Measurements from ENCODE around the gene RFFL.

The RFFL gene

DNA sequence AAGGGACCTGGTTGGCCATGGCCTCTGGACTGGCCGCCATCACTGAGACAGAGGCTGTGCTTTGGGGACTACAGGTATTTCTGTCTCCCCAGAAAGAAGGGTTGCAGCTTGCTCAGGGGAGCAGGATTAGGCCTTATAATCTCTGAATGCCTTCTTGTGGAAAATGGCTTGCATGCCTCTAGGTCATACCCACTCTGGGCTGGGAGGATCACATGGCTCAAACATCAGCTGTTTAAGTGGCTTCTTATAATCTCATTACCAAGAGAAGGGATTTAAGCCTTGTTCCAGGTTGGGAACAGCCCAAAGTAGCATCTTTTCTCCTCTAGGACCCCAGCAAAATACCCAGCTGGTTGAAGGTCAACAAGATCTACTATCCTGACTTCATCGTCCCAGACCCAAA, 64.1 kb downstream of the RFFL start:
- H3K4me3 ChIP-seq (replicated peaks; ENCODE audit: low read depth, low read length), result no peak overlapping the region
- TF ChIP-seq, protein P1, sequence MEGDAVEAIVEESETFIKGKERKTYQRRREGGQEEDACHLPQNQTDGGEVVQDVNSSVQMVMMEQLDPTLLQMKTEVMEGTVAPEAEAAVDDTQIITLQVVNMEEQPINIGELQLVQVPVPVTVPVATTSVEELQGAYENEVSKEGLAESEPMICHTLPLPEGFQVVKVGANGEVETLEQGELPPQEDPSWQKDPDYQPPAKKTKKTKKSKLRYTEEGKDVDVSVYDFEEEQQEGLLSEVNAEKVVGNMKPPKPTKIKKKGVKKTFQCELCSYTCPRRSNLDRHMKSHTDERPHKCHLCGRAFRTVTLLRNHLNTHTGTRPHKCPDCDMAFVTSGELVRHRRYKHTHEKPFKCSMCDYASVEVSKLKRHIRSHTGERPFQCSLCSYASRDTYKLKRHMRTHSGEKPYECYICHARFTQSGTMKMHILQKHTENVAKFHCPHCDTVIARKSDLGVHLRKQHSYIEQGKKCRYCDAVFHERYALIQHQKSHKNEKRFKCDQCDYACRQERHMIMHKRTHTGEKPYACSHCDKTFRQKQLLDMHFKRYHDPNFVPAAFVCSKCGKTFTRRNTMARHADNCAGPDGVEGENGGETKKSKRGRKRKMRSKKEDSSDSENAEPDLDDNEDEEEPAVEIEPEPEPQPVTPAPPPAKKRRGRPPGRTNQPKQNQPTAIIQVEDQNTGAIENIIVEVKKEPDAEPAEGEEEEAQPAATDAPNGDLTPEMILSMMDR (IDR thresholded peaks at IDR 0.05; ENCODE audit: low read length, missing control alignments), result no peak
- no peak for DNase-seq (ENCODE audit: low read depth)

DNA sequence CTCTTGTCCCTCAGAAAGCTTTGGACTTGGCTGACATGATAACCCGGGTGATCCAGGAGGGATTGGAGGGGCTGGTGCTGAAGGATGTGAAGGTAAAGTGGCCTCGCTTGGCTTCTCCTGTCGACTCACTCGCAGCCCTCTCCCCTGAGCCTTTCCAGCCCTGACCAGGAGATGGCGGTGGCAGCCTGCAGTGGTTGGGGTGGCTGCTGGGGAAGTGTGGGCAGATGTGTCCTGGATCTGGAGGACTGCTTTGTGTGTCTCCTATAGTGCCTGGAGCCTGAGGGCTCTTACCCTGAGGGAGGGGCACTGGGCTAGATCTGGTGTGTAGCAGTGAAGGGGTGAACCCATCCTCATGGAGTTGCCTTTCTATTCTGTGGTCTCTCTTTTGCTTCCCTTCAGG, 65.3 kb downstream of the RFFL start:
- H3K4me3 ChIP-seq (replicated peaks; ENCODE audit: low read depth, low read length), result no peak overlapping the region
- peak; percentile 79 for DNase-seq (ENCODE audit: low read depth)
- TF ChIP-seq, protein P1 (IDR thresholded peaks at IDR 0.05; ENCODE audit: low read length, missing control alignments), result peak; percentile 90

DNA sequence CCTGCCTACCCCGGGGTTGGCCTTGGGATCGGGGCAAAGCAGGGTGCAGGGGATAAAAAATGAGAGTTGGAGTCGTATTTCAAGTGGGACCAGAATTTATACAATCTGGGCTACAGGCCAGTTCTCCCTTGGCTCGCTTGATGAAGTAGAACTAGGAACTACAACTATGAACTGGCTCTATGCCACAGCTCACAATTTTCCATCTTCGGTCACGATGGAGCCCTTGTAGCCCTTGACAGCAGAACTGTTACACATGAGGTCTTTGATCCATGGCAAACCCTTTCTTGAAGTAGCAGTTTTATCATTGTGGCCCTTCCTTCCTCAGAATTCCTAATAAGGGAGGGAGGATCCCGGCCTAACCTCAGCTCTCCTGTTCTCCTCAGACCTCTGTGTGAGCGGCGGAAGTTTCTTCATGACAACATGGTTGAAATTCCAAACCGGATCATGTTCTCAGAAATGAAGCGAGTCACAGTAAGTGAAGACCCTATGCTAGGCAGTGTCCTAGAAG, 66.1 kb downstream of the RFFL start:
- TF ChIP-seq, protein P1 (IDR thresholded peaks at IDR 0.05; ENCODE audit: low read length, missing control alignments), result no peak
- DNase-seq (ENCODE audit: low read depth), result peak; percentile 91
- H3K4me3 ChIP-seq (replicated peaks; ENCODE audit: low read depth, low read length), result no peak overlapping the region

DNA sequence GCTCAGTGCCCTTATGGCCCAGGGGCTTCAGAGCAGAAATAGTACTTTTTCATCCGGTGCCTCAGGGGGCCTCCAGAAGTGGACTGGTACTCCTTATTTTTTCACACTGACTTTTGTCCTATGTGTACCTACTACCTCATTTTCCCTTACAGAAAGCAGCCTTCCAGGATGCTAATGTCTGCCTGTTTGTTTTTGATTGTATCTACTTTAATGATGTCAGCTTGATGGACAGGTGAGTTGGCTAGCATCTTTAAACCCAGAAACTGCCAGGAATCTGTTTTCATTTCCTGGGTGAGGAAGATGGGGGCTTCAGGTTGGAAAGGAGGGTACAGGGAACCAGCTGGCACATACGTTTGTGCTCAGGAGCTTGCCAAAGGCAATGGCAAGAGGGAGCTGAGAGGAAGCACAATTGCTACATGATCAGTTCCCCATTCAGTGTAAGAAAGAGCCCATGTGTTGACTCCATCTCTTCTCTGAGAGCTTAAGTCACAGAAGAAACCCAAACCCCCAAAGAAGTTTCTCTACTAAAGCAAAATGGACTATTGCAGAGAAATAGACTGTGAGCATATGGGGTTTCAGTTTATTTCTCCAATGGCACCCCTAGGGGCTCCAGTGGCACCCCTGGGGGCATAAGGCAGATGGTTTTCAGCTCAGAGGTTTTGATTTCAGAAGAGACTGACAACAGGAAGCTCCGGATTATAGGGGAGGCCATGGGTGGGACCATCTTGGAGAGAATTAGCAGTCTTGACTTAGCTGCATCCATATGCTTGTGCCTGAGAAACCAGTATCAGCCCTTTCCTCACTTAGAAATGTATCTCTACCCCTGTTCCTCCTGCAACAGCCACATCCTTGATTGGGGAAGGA, 66.9 kb downstream of the RFFL start:
- H3K4me3 ChIP-seq (replicated peaks; ENCODE audit: low read depth, low read length), result no peak overlapping the region
- no peak for DNase-seq (ENCODE audit: low read depth)
- TF ChIP-seq, protein P1 (IDR thresholded peaks at IDR 0.05; ENCODE audit: low read length, missing control alignments), result no peak

DNA sequence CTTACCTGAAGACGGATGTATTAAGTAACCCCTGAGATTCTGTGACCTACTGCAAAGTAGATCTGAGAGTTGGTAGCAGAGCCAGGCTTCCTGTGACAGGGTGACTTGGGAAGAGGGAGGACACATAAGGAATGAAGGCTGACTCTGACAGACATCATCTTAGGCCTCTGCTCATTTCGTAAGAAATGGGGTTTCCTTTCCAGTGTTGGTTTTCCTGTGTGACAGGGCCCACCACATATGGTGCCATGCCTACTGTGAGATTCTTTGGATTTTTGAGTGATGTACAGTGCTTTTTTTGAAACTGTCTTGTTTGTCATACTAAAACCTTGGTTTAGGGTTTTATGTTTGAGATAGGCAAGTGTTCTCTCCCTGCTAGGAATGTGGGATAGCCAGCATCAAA, 70.5 kb downstream of the RFFL start:
- TF ChIP-seq, protein P1 (IDR thresholded peaks at IDR 0.05; ENCODE audit: low read length, missing control alignments), result no peak
- no peak for DNase-seq (ENCODE audit: low read depth)
- H3K4me3 ChIP-seq (replicated peaks; ENCODE audit: low read depth, low read length), result no peak overlapping the region

DNA sequence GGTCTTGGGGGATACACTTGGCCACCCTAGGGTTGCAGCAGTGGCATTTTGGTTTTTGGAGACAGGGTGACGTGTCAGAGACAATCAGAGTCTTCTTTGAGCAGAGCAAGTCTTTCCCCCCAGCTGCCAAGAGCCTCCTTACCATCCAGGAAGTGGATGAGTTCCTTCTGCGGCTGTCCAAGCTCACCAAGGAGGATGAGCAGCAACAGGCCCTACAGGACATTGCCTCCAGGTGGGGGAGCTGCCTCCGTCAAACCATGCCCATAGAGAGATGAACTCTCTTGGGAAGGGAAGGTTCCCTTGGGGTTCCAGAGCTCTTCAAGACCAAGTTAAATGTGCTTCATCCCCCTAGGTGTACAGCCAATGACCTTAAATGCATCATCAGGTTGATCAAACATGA, 71.9 kb downstream of the RFFL start:
- DNase-seq (ENCODE audit: low read depth), result no peak
- no peak overlapping the region for H3K4me3 ChIP-seq (replicated peaks; ENCODE audit: low read depth, low read length)
- TF ChIP-seq, protein P1 (IDR thresholded peaks at IDR 0.05; ENCODE audit: low read length, missing control alignments), result no peak

Data from fibroblast of pulmonary artery (primary cell).